BE2C (cell line): ENCODE results near the gene BSN.

ENCODE experiments used
- DNase-seq: peaks from one replicate; pipeline ENCODE4 v3.0.0-alpha.2; 2020
- H3K27me3 ChIP-seq: fragments of 250-450 bp; sonication (Bioruptor Pico); 2 replicates; pipeline ENCODE4 v1.5.1; 2020; ENCODE audit warnings: mild to moderate bottlenecking
- H3K36me3 ChIP-seq: fragments of 250-450 bp; sonication (Bioruptor Pico); 2 replicates; pipeline ENCODE4 v1.5.1; 2020; ENCODE audit warnings: mild to moderate bottlenecking
- H3K4me1 ChIP-seq: fragments of 250-450 bp; sonication (Bioruptor Pico); 2 replicates; pipeline ENCODE4 v1.5.1; 2020
- H3K4me3 ChIP-seq: 2 replicates; pipeline ENCODE4 v1.5.1; 2011; ENCODE audit warnings: low read depth, low read length
- H3K9me3 ChIP-seq: fragments of 250-450 bp; sonication (Bioruptor Pico); 2 replicates; pipeline ENCODE4 v1.5.1; 2020
- CTCF ChIP-seq: IDR thresholded peaks from 2 replicates; pipeline ENCODE4 v1.5.1; 2012; ENCODE audit warnings: mild to moderate bottlenecking, low read depth, low read length

Gene BSN

DNA sequence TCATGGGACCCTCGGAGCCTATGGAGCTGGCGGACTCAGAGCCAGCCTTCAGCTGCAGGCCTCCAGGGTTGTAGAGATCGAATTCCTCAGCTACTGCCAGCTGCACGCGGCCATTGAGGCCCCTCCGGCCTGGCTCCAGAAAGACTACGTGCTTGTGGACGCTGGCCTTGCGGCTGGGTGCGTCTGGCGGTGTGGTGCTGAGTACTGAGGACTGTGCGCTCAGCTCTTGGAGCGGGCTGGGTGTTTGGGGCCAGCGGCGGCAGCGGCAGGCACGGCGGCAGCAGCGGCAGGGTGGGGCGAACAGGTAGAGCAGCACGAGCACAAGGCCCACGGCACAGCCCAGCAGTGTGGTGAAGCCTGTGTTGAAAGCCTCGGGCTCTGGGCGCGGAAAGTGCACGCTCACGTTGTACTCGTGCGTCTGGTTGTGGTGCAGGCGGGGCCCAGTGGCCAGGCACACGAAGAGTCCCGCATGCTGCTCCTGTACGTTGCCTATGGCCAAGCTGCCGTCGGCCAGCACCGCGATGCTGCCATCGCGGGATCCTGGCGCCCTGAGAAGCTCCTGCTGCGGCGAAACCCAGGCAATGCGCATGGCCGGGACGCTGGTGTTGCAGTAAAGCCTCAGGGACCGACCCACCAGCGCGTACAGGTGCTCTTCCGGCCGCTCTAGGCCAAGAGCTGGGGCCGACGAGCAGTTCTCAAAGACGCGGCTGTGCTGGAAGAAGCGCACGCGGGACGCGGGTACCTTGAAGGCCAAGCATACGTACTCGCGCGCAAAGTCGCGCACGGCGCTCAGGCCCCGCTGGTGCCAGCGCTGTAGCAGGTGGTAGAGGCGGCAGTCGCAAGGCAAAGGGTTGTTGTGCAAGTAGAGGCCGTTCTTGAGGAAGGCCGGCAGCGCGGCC is 163.9 kb downstream of the BSN start:
- peak overlapping the region; percentile 49; the same call in 1 of the 2 replicates for H3K4me3 ChIP-seq
- no peak for TF ChIP-seq CTCF
- no peak for DNase-seq

GRCh38 chr3:49718858-49719213 is 164.6 kb downstream of the BSN start:
- H3K4me1 ChIP-seq, result no peaks in the 10 kb centered on the region
- no peak for DNase-seq
- H3K36me3 ChIP-seq, result no peaks in the 10 kb centered on the region; the same call in 1 of the 2 replicates
- H3K4me3 ChIP-seq, result peak overlapping the region; percentile 49
- no peaks in the 10 kb centered on the region for H3K9me3 ChIP-seq
- no peak for TF ChIP-seq CTCF
- H3K27me3 ChIP-seq, result no peaks in the 10 kb centered on the region

More for the DNA sequence above, 163.9 kb downstream of the BSN start:
- Histone ChIP-seq H3K36me3 (no peaks in the 10 kb centered on the region; the same call in 1 of the 2 replicates), H3K27me3 (no peaks in the 10 kb centered on the region), H3K9me3 (no peaks in the 10 kb centered on the region), H3K4me1 (no peaks in the 10 kb centered on the region)

- H3K36me3 ChIP-seq, result no peaks in the 10 kb centered on the region; the same call in 1 of the 2 replicates
These were observed 165.1 kb downstream of the BSN start, which contains the start of gene AMIGO3 for GRCh38 chr3:49719214-49719884. TSS of gene AMIGO3 (minus strand) at chr3:49719684. CDS start at chr3:49719465, 219 bp downstream.

More at GRCh38 chr3:49719214-49719884, 165.1 kb downstream of the BSN start, which contains the start of gene AMIGO3:
- H3K4me3 ChIP-seq, result peak within 1 kb of the TSS; percentile 49
- no peaks in the 10 kb centered on the region for H3K9me3 ChIP-seq
- DNase-seq, result peak; percentile 93
- H3K27me3 ChIP-seq, result no peaks in the 10 kb centered on the region
- no peaks in the 10 kb centered on the region for H3K4me1 ChIP-seq
- no peak; the same call in 1 of the 2 replicates for TF ChIP-seq CTCF
